ENCODE data around the gene CARS1. TPM values are rescaled to one million over a fixed set of nuclear protein-coding genes. Genes with fewer than 3 reads are reported as not detected.

Gene CARS1
- total RNA-seq, 1 donor: 68.2 TPM

GRCh38 chr11:3081386-3081751, 24.1 kb upstream of the CARS1 start:
- no peak for DNase-seq (ENCODE audit: low read depth)
- no peak for TF ChIP-seq CTCF (IDR thresholded peaks at IDR 0.05; ENCODE audit: insufficient read depth, low read depth, low read length)
- no peak overlapping the region for H3K4me3 ChIP-seq (ENCODE audit: low read depth, low read length)

GRCh38 chr11:3080733-3081385, 23.6 kb upstream of the CARS1 start:
- no peak for DNase-seq (ENCODE audit: low read depth)
- H3K4me3 ChIP-seq (ENCODE audit: low read depth, low read length): no peak overlapping the region
- TF ChIP-seq CTCF (IDR thresholded peaks at IDR 0.05; ENCODE audit: insufficient read depth, low read depth, low read length): no peak

GRCh38 chr11:3080104-3080503, 22.9 kb upstream of the CARS1 start:
- DNase-seq (ENCODE audit: low read depth): no peak
- no peak for TF ChIP-seq CTCF (IDR thresholded peaks at IDR 0.05; ENCODE audit: insufficient read depth, low read depth, low read length)
- no peak overlapping the region for H3K4me3 ChIP-seq (ENCODE audit: low read depth, low read length)

- no peak for TF ChIP-seq CTCF (IDR thresholded peaks at IDR 0.05; ENCODE audit: insufficient read depth, low read depth, low read length)
- no peak overlapping the region for H3K4me3 ChIP-seq (ENCODE audit: low read depth, low read length)
- DNase-seq (ENCODE audit: low read depth): no peak
Measured at GRCh38 chr11:3077846-3078440, 20.7 kb upstream of the CARS1 start.

- no peak for DNase-seq (ENCODE audit: low read depth)
Measured at GRCh38 chr11:3077189-3077836, 20.1 kb upstream of the CARS1 start.

GRCh38 chr11:3074912-3075589, 17.8 kb upstream of the CARS1 start:
- DNase-seq (ENCODE audit: low read depth): no peak
- H3K4me3 ChIP-seq (ENCODE audit: low read depth, low read length): no peak overlapping the region
- no peak for TF ChIP-seq CTCF (IDR thresholded peaks at IDR 0.05; ENCODE audit: insufficient read depth, low read depth, low read length)

More at GRCh38 chr11:3077189-3077836, 20.1 kb upstream of the CARS1 start:
- no peak overlapping the region for H3K4me3 ChIP-seq (ENCODE audit: low read depth, low read length)
- TF ChIP-seq CTCF (IDR thresholded peaks at IDR 0.05; ENCODE audit: insufficient read depth, low read depth, low read length): no peak
